Tibial nerve (tissue), 4 donors: Measurements from ENCODE around the gene PDE6D. TPM values are rescaled to one million over a fixed set of nuclear protein-coding genes. Genes with fewer than 3 reads are reported as not detected.

ENCODE experiments used
- DNase-seq, 2 donors: peaks; one replicate each; pipeline ENCODE4 v3.0.0-alpha.2; 2019; ENCODE audit warnings: low spot score in 2 of 2
- H3K27ac ChIP-seq, 4 donors: fragments of 200-600 bp; sonication (generic) in 3 of 4; one replicate each; pipeline ENCODE4 v1.5.1; 2017 to 2019; ENCODE audit warnings: mild to moderate bottlenecking in 1 of 4
- H3K27me3 ChIP-seq, 2 donors: fragments of 200-600 bp; sonication (generic) in 1 of 2; one replicate each; pipeline versions ENCODE4 v1.5.1 to v1.6.0; 2017 to 2019
- H3K36me3 ChIP-seq, 3 donors: fragments of 200-600 bp; sonication (generic); one replicate each; pipeline ENCODE4 v1.5.1; 2018 to 2019
- H3K4me1 ChIP-seq, 4 donors: fragments of 200-600 bp; sonication (generic) in 3 of 4; one replicate each; pipeline ENCODE4 v1.5.1; 2017 to 2019
- H3K4me3 ChIP-seq, 4 donors: fragments of 200-600 bp; sonication (generic) in 3 of 4; one replicate each; pipeline ENCODE4 v1.5.1; 2017 to 2019; ENCODE audit warnings: mild to moderate bottlenecking in 1 of 4, moderate library complexity in 1 of 4
- H3K9me3 ChIP-seq, 4 donors: fragments of 200-600 bp; sonication (generic) in 3 of 4; one replicate each; pipeline ENCODE4 v1.5.1; 2017 to 2019
- EP300 ChIP-seq, 2 donors: sonication (generic); formaldehyde crosslinking; IDR thresholded peaks; one replicate each; pipeline ENCODE4 v1.6.1; 2017; ENCODE audit warnings: antibody characterized with exemption in 2 of 2, mild to moderate bottlenecking in 1 of 2
- POLR2A ChIP-seq, 2 donors: fragments of 450-650 bp; IDR thresholded peaks; one replicate each; pipeline ENCODE4 v1.6.1; 2017; ENCODE audit warnings: antibody characterized with exemption in 2 of 2, mild to moderate bottlenecking in 2 of 2, moderate library complexity in 2 of 2
- WGBS, 2 donors: methylation state at CpG; one replicate each; pipeline ENCODE4 v1.1.5; 2018; 5-methylcytosine and 5-hydroxymethylcytosine counted together
- total RNA-seq, 4 donors: library from RNA; depleted of rRNA; stranded (reverse); fragments of >200 nt; gene quantifications; one replicate each; pipeline ENCODE4 v1.1.0, GENCODE V29; 2016
- TF ChIP-seq, protein P1 (sequence below), 5 experiments: fragments of 200-600 bp in 3 of 5; fragments of 450-650 bp in 2 of 5; sonication (generic) in 3 of 5; IDR thresholded peaks; one replicate each; pipeline ENCODE4 v1.5.1; 2016 to 2019; ENCODE audit warnings: antibody characterized with exemption in 5 of 5, mild to moderate bottlenecking in 3 of 5, moderate library complexity in 2 of 5

The PDE6D gene
- total RNA-seq, 4 donors from 2014 or later = 18.6 to 30.8 (median 26.6) TPM

DNA sequence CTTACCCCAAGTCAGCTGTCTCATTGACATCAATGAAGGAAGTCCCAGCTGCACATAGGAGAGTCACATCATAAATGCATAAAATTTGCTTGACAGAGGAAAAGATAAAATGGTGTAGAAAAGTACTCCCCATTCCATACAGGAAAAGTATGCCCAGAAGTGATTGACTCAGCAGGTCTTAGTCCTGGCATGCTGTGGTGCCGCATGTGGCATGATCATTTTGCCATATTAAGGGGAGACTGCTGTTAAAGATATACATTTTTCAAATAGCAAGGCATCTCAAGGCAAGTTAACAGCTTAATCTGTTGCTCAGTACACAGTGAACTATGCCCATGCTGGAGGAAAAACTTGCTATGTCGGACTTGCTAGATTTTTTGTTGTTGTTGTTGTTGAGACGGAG lies 13.3 kb upstream of the PDE6D start:
- H3K36me3 ChIP-seq = peaks cover 0 to 91% (median 9%) of the 10 kb centered on the region in 3 donors
- 88 to 98% methylated on average over 3 of the region's 3 CpGs for WGBS, 2 donors
- no peak for TF ChIP-seq EP300 (IDR thresholded peaks at IDR 0.05)
- H3K9me3 ChIP-seq = no peaks in the 10 kb centered on the region
- H3K27ac ChIP-seq = no peak overlapping the region
- H3K27me3 ChIP-seq = no peaks in the 10 kb centered on the region
- no peak overlapping the region for H3K4me3 ChIP-seq
- DNase-seq = no peak
- peaks cover 0 to 5% (median 0%) of the 10 kb centered on the region in 4 donors for H3K4me1 ChIP-seq

DNA sequence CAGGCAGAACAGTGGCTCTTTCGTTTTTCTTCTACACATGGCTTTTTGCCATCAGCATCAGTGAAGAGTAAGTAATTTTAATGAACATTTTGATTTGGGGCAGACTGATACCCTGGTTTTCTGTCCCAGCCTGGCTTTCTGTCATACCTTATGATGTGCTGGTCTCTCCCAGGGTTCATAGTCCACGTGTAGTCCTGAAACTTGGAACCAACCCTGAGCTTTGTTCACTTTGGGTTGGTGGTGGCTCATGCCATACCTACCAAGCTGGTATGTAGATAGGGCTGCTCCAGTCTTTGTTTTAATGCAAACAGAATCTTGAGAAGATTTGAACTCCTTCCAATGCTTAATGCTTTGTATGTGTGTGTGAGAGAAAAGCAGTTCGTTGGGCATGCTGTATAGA lies 10.0 kb upstream of the PDE6D start:
- Histone ChIP-seq H3K4me3 (no peak overlapping the region), H3K36me3 (peaks cover 0 to 68% (median 0%) of the 10 kb centered on the region in 3 donors), H3K27me3 (no peaks in the 10 kb centered on the region), H3K9me3 (no peaks in the 10 kb centered on the region), H3K4me1 (peaks cover 0 to 33% (median 10%) of the 10 kb centered on the region in 4 donors), H3K27ac (no peak overlapping the region)
- TF ChIP-seq POLR2A (IDR thresholded peaks at IDR 0.05) = no peak
- TF ChIP-seq, protein P1, sequence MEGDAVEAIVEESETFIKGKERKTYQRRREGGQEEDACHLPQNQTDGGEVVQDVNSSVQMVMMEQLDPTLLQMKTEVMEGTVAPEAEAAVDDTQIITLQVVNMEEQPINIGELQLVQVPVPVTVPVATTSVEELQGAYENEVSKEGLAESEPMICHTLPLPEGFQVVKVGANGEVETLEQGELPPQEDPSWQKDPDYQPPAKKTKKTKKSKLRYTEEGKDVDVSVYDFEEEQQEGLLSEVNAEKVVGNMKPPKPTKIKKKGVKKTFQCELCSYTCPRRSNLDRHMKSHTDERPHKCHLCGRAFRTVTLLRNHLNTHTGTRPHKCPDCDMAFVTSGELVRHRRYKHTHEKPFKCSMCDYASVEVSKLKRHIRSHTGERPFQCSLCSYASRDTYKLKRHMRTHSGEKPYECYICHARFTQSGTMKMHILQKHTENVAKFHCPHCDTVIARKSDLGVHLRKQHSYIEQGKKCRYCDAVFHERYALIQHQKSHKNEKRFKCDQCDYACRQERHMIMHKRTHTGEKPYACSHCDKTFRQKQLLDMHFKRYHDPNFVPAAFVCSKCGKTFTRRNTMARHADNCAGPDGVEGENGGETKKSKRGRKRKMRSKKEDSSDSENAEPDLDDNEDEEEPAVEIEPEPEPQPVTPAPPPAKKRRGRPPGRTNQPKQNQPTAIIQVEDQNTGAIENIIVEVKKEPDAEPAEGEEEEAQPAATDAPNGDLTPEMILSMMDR (IDR thresholded peaks at IDR 0.05) = no peak
- no peak for TF ChIP-seq EP300 (IDR thresholded peaks at IDR 0.05)
- 81 to 86% methylated on average over 3 of the region's 3 CpGs for WGBS, 2 donors
- DNase-seq = no peak

DNA sequence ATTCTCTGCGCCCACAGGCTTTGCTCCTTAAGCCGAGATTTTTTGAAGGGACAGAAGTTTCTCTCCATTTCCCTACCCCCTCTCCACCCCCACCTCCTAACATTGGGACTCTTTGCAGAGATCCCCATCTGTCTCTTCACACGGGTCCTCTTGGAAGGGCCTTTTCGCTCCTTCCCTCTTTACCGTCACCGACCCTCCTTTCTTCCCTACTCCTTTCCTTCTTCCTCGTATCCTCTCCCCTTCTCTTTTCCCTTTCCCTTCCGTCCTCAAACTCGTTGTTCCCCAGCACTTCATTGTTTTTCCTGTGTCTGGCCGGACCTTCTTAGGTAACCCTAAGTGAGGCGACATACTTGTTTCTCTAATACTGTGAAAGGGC lies 5.8 kb upstream of the PDE6D start:
- Histone ChIP-seq H3K4me1 (peaks cover 0 to 73% (median 28%) of the 10 kb centered on the region in 4 donors), H3K4me3 (peak overlapping the region; percentile 74 to 86 (median 78)), H3K27me3 (no peaks in the 10 kb centered on the region), H3K36me3 (peaks cover 0 to 27% (median 0%) of the 10 kb centered on the region in 3 donors), H3K27ac (peak overlapping the region in 3 of 4 donors; percentile 75 to 79 (median 78)), H3K9me3 (no peaks in the 10 kb centered on the region)
- no peak for DNase-seq
- TF ChIP-seq EP300 (IDR thresholded peaks at IDR 0.05) = no peak
- TF ChIP-seq, protein P1 (IDR thresholded peaks at IDR 0.05) = no peak
- WGBS, 2 donors = 9 to 14% methylated on average over 11 of the region's 11 CpGs

DNA sequence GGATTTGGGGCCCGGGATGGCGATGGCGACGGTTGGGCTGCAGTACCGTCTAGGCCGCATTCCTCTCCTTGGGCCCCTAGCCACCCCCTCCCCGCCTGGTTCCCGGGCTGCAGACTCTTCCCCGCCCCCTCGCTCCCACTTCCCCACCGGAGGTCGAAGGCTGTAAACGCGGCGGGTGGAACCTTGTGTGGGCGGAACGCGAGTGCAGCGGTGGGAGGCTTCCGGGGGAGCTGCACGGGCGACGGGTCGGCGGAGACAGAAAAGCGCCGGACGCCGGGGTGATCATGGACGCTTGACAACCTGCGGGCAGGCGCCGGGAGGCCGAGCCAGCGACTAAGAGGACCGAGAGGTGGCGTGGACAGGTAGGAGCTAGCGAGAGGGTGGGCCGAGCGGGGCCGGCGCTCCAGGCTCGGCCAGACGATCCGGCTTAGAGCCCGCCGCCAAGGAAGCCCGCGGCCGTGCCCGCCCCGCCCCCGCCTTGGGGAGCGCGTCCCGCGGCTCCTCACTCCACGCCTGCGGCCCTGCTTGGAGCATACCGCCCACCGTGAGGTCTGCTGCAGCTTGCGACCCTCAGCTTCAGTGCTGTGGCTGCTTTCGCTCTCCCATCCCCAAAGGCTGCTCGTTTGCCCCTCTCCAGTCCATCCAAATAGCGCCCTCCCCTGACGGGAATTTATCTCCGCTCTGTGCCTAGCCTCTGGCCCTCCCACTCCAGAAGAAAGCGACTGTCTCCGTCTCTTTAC lies 5.3 kb upstream of the PDE6D start, which contains the start of gene COPS7B:
Gene COPS7B, plus strand, starts transcription at position 269 of the 740 bp plus-strand sequence. CDS start 2,126 bp downstream, outside the sequence.
- Histone ChIP-seq H3K36me3 (peaks cover 0 to 22% (median 0%) of the 10 kb centered on the region in 3 donors), H3K27ac (peak within 1 kb of the TSS; percentile 51 to 79 (median 76)), H3K4me3 (peak within 1 kb of the TSS; percentile 74 to 86 (median 78)), H3K27me3 (no peaks in the 10 kb centered on the region), H3K4me1 (peaks cover 0 to 73% (median 29%) of the 10 kb centered on the region in 4 donors), H3K9me3 (no peaks in the 10 kb centered on the region)
- 1 to 2% methylated on average over 50 to 63 of the region's 69 CpGs for WGBS, 2 donors
- DNase-seq = peak; percentile 48 to 56
- TF ChIP-seq, protein P1 (IDR thresholded peaks at IDR 0.05) = peak in 3 of 5 experiments; percentile 25 to 39 (median 34)
- peak in 1 of 2 donors; percentile 87 for TF ChIP-seq EP300 (IDR thresholded peaks at IDR 0.05)
- TF ChIP-seq POLR2A (IDR thresholded peaks at IDR 0.05) = no peak

DNA sequence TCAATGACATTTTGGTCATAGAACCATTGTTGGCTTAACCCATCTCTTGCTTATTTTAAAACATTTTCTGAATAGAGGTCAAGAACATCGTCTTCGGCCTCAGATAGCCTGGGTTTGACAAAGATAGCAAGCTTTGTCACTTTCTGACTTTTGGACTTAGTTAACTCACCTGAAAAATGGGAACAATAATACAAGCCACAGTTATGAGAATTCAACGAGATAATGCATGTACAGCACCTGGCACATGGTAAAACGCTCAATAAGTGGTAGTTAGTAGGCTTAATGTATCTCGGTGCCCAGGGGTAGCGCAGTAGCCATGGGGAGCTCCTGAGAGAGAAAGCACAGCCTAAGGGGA lies 4.7 kb upstream of the PDE6D start:
- H3K27me3 ChIP-seq = no peaks in the 10 kb centered on the region
- 43% methylated on average over 6 of the region's 6 CpGs for WGBS, 2 donors
- peak overlapping the region; percentile 74 to 86 (median 78) for H3K4me3 ChIP-seq
- DNase-seq = no peak
- H3K9me3 ChIP-seq = no peaks in the 10 kb centered on the region
- peaks cover 0 to 69% (median 29%) of the 10 kb centered on the region in 4 donors for H3K4me1 ChIP-seq
- peaks cover 0 to 16% (median 0%) of the 10 kb centered on the region in 3 donors for H3K36me3 ChIP-seq
- H3K27ac ChIP-seq = peak overlapping the region; percentile 51 to 79 (median 76)
- TF ChIP-seq, protein P1 (IDR thresholded peaks at IDR 0.05) = no peak
- TF ChIP-seq POLR2A (IDR thresholded peaks at IDR 0.05) (no peak), EP300 (IDR thresholded peaks at IDR 0.05) (no peak)
